Prostate gland (tissue), 2 donors: ENCODE data around the gene CTSA.

Experiments
- CTCF ChIP-seq, 4 experiments: fragments of 200-600 bp in 2 of 4; fragments of 450-650 bp in 2 of 4; sonication (generic) in 2 of 4; IDR thresholded peaks; 1 replicate in 3 of 4; 2 replicates in 1 of 4; pipeline ENCODE4 v1.5.1; 2016 to 2019; ENCODE audit warnings: antibody characterized with exemption in 4 of 4, mild to moderate bottlenecking in 2 of 4, moderate library complexity in 2 of 4
- POLR2A ChIP-seq: fragments of 450-650 bp; IDR thresholded peaks from one replicate; pipeline ENCODE4 v1.6.1; 2016; ENCODE audit warnings: antibody characterized with exemption, mild to moderate bottlenecking
- POLR2AphosphoS5 ChIP-seq: sonication (generic); formaldehyde crosslinking; IDR thresholded peaks from one replicate; pipeline ENCODE4 v1.6.1; 2017; ENCODE audit warnings: antibody characterized with exemption

DNA sequence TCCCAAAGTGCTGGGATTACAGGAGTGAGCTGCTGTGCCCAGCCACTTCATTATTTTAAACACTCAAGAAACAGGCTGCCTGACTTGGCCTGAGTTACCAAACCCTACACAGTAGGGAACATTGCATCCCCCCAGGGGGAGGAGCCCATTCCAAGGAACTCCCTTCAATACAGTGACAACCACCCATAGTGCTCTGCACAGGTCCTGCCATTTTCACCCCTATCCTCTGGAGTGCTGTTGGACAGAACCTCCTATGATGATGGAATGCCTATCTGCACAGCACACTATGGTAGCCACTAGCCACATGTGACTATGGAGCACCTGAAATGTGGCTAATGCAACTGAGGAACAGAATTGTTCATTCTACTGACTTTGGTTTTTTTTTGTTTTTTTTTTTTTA lies 45.7 kb upstream of the CTSA start:
- TF ChIP-seq POLR2A (no peak), POLR2AphosphoS5 (no peak), CTCF (IDR thresholded peaks at IDR 0.05) (no peak)
